Eye (tissue), 1 donor: ENCODE measurements around the gene TMBIM1.
"Not testable (repeated sequence)": the region's sequence is repeated elsewhere in the genome, so short reads cannot be mapped to it uniquely, and the experiment has no call there.

Source experiments
- DNase-seq: peaks from one replicate; pipeline ENCODE4 v3.0.0-alpha.2; 2015

TMBIM1 gene

DNA sequence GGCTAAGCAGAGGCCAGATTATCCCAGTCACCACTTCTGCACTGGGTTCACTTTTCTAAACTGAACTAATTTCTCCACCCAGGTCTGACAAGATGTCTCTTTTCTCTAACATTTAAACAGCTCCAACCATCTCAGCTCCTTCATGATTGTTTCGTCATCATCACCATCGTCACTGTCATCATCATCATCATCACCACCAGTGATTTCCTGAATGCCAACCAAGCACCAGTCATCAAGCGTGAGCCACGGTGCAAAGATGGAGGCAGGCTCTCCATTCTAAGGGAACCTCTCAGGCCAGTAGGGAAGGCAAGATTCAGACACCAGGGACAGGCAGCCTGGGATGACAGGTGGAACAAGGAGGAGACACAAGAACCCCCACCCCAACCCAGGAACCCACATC lies 25.5 kb upstream of the TMBIM1 start:
- no peak for DNase-seq

DNA sequence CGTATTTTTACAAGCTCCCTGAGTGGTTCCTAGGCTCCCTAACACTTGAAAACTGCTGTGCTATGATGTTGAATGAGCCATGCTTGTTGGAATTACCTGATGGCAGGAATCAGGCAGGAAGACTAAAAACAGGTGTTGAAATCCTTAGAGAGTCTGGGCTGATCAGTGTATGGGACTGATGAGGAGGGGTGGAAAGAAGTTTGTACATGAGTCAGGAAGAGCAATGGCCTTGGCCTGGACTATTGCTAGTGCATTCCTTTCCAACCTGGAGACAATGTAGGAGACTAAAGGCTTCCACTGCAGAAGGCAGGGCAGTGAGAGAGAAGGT lies 25.0 kb upstream of the TMBIM1 start:
- no peak for DNase-seq

DNA sequence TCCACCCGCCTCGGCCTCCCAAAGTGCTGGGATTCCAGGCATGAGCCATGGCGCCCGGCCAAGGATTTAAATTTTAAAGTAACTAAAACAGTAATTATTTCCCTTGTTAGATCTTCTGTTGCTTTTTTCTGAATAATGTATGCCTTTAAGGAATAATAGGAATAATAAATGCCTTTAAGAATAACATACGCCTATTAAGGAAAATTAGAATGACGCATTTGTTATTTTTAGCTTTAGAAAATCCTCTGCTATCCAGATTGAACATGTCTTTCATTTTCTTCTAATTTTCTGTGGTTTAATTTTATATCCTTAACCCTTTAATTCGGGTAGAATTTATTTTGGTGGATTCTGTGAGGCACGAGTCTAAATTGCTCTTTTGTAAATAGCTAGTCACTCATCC lies 23.1 kb upstream of the TMBIM1 start:
- no peak for DNase-seq

DNA sequence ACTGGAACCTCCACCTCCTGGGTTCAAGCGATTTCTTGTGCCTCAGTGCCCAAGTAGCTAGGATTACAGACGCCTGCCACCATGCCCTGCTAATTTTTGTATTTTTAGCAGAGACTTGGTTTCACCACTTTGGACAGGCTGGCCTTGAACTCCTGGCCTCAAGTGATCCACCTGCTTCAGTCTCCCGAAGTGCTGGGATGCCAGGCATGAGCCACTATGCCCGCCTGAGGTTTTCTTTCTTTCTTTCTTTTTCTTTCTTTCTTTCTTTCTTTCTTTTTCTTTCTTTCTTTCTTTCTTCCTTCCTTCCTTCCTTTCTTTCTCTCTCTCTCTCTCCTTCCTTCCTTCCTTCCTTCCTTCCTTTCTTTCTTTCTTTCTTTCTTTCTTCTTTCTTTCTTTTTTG lies 22.5 kb upstream of the TMBIM1 start:
- not testable (repeated sequence) for DNase-seq

DNA sequence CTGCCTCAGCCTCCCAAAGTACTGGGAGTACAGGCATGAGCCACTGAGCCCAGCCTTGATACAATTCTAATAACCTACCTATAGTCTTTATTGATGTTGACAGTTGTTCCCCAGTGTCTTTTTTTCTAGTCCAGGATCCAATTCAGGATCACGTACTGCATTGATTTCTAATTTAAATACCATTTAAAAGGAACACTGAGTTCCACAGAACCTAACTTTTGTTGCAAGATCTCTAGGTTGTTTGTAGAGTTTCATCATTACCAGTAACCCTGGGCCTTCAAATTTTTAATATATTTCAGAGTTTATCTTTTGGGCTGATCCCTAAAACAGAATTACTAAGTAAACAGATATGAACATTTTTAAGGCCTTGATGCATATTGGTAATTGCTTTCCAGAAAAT lies 21.1 kb upstream of the TMBIM1 start:
- no peak for DNase-seq

DNA sequence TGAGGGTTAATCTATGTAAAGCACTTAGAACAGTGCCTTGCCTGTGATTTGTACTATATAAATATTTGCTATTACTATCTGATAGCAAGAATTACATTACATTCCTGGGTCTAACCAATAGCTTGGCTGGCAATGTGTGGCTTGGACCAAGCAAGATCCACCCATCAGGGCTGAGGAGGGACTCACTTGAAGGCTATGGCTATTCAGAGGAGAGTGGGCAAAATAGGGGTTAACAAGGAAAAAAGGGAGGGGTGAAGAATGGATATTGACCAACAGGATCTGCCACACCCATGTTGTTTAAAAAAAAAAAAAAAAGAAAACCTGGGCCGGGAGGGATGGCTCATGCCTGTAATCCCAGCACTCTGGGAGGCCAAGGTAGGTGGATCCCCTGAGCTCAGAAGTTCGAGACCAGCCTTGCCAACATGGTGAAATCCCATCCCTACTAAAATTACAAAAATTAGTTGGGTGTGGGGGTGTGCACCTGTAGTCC lies 20.0 kb upstream of the TMBIM1 start:
- DNase-seq, result no peak

DNA sequence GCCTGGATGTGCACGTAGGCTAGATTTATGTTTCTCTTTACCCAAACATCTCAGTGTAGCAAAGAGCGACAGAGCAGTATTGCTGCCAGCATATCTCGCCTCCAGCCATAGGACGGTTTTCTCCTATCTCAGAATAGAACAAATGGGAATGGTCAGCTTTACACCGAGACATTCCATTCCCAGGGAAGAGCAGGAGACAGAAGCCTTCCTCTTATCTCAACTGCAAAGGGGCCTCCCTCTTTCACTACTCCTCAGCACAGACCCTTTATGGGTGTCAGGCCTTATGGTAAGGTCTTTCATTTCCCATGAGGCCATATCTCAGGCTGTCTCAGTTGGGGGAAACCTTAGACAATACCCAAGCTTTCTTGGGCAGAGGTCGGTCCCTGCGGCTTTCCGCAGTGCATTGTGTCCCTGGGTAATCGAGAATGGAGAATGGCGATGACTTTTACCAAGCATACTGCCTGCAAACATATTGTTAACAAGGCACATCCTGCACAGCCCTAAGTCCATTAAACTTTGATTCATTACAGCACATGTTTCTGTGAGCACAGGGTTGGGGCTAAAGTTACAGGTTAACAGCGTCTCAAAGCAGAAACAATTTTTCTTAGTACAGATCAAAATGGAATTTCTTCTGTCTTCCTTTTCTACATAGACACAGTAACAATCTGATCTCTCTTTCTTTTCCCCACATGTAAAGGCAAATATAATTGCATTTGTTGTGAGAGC lies 19.4 kb upstream of the TMBIM1 start:
- not testable (repeated sequence) for DNase-seq

DNA sequence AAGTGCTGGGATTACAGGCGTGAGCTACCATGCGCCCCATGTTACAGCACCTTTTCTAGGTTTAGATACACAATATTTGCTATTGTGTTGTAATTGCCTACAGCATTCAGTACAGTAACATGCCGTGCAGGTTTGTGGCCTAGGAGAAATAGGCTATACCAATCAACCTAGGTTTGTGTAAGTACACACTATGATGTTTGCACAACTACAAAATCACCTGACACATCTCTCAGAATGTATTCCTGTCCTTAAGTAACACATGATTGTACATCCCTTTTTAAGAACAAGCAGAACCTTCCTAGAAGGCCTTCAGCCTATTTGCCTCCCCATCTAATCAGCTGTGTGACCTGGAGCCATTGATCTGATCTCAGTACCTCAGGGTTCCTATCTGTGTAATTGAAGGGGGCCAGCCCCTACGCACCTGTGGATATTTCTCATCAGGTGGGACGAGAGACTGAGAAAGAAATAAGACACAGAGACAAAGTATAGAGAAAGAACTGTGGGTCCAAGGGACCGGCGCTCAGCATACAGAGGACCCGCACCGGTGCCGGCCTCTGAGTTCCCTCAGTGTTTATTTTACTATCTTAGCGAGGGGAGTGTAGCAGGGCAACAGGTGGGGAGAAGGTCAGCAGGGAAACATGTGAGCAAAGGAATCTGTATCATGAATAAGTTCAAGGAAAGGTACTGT lies 18.7 kb upstream of the TMBIM1 start:
- no peak for DNase-seq

DNA sequence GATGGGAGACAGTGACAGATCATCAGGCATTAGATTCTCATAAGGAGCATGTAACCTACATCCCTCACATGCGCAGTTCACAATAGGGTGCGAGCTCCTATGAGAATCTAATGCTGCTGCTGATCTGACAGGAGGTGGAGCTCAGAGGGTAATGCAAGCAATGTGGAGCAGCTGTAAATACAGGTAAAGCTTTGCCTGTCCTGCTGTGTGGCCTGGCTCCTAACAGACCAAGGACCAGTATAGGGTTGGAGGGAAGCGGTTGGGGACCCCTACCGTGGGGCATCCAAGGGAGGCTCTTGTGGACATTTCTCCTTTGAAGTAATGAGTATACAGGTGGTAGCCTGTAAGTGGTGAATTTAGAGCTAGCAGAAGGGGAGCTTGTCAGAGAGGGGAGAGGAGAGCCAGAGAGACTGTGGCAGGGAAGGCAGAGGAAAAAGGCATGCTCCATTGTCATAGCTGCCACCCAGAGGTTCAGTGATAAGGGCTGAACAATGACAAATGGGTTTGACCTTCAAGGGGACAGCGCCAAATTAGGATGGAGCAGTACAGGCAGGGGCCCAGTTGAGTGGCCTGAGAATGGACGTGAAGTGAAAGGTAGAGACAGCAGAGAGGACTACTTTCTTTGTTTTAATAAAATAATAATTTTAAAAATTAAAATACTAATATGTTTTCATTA lies 15.2 kb upstream of the TMBIM1 start:
- DNase-seq, result no peak

DNA sequence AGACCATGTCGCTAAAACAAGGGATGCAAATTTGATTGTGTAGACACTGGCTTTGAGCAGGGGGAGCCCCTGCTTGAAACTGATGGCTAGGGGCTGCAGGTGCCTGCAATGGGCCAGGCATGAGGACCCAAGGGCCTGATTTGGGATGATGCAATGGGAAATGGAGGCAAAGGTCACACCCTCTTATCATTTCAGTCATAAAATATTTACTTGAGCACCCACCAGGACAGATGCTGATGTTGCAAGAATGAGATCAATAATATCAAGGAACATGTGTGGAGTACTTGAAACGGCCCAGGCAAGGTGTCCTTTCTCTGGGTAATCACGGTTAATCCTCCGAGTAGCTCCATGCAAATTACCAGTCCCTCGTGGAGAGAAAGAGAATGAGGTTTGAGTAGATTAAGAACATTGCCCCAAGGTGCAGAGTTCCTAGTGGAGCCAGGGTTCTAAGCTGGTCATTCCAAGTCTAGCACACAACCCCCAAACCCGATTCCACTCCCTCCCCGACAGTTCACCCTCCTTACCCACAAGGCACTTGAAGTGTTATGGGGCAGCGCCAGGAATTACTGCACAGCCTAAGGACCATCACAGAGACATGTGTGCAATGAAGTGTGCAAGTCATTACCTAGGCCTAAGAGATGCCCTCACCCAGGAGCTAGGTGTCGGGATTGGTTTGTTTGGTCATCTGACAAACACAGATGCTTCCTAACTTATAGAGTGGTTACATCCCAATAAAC lies 14.0 kb upstream of the TMBIM1 start:
- no peak for DNase-seq

DNA sequence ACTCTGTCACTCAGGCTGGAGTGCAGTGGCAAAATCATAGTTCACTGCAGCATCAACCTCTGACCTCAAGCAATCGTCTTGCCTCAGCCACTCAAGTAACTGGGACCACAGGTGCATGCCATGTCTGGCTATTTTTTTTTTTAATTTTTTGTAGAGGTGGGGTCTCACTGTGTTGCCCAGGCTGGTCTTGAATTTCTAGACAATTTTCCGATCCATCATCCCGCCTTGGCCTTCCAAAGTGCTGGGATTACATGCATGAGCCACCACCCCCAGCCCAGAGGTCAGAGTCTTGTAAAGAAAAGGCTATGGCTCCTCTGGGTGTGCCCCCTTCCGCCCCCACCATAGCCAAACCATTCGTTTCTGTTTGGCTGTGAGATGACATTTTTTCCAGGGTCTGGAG lies 13.1 kb upstream of the TMBIM1 start:
- DNase-seq, result no peak

DNA sequence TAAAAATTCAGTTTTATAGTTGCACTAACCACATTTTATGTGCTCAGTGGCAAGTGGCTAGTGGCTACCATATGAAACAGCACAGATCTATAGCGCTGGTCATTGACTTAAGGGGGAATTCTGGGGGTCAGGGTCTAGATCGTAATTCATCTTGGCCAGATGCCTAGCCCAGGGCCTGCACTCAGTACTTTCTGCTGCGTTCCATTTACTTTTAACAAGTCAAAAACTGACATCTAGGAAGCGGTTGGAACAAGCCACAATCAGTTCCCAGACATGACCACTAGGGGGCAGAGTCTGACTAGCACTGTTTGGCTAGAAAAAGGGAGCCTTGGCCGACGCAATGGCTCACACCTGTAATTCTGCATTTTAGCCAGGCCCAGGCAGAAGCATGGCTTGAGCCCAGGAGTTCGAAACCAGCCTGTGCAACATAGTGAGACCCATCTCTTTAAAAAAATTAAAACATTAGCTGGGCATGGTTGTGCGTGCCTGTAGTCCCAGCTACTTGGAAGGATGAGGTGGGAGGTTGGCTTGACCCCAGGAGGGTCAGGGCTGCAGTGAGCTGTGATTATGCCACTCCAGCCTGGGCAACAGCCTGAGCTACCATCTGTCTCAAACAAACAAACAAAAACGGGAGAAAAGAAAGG lies 9.0 kb upstream of the TMBIM1 start:
- DNase-seq, result peak; percentile 96

DNA sequence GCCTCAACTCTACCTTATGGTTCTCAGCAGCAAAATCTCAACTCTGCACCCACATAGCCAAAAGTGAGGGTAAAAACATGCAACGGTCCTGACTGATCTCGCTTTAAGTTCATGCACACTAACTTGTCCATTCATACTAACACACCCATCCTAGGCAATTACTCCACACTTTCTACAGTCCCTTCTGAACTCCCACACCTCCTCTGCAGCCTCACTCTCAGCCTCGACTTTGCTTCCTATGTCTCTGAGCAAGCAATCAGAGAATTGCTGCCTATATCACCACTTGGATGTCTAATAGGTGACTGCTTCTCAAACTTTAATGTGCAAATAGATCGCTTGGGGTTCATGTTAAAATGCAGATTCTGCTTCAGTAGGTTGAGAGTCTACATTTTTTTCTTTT lies 7.8 kb upstream of the TMBIM1 start:
- no peak for DNase-seq

DNA sequence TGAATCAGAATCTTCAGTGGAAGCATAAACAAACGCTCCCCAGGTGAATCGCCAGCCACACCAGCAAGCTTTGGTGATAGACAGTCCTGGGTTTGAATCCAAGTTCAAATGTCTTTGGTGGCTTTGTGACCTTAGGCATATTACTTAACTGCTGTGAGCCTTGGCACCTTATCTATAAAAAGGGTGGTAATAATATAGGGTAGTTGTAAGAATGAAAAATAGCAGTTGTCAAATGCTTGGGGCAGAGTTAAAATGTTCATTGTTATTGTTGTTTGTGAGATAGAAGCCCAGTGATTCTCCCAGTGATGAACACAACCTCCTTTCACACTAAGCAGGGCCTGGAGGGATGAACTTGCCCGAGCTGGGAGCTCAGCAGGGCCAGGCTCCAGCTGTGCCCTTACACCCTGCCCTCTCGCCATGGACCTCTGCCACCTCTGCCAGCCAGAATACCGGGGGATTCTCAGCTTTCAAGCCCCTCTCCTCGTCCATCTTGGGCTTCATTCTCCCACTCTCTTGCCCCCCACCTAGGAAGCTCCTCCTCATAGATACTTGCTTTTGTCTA lies 6.1 kb upstream of the TMBIM1 start:
- no peak for DNase-seq

DNA sequence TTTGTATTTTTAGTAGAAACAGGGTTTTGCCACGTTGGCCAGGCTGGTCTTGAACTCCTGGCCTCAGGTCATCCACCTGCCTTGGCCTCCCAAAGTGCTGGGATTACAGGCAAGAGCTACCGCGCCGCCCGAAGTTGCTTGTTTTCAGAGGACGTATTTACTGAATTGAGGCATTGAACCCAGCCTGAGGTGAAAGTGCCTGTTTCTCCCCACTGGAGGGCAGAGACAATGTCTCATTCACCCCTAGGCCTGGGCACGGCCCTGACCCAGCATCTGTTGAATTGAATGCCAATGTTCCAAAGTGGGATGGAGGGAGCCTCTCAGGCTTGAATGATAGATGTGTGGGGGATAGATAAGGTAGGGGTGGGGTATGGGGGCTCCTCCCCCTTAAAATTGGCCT lies 4.5 kb upstream of the TMBIM1 start:
- no peak for DNase-seq

DNA sequence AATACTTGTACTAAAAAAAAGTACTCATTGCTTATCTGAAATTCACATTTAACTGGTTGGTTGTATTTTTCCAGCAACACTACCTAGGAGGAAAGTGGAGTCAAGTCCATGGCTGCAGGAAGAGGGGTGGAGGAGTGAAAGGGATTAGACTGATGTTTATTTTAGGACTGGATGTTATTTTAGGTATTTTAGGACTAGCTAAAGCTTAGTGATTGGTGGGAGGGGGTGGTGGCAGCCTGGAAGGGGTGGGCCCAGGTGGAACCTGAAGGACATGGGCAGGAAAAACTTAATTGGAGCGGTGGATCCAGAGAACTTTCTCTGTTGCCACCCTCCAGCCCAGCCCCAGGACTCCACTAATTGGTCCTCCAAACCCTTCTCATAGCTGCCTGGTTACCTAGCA lies 3.9 kb upstream of the TMBIM1 start:
- DNase-seq, result no peak

DNA sequence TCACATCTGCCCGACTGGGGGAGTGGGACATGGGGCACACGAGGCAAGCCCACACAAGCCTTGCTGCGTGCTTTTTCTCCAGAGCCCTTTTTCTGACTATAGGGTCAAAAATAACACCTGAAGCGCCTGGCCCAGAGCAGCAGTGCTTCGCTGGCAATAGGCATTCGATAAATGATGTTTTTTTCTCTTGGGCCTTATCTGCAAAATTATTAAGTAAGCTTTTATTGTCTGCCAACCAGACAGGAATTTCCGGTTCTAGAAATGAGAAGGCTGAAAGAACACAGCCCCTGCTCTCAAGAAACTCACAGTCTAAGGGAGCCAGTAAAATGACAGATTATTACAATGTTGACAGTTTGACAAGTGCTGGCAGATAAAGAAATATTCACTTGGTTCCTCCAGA lies 2.7 kb upstream of the TMBIM1 start:
- DNase-seq, result no peak

DNA sequence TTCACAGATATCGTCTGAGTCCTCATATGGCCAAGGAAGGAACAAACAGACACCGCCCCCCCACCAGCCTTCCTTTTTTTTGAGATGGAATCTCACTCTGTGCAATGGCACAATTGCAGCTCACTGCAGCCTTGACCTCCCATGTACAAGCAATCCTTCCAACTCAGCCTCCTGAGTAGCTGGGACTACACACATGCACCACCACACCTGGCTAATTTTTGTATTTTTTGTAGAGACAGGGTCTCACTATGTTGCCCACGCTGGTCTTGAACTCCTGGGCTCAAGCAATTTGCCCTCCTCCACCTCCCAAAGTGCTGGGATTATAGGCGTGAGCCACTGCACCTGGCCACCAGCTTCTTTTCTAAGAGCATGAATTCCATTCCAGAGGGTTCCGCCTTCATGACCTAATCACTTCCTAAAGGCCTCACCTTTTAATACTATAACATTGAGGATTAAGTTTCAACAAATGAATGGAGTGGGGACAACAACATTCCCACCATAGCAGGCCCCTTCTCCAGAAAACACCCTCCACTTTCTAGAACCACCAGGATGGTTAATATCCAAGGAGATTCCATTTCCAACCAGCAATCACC lies 2.2 kb upstream of the TMBIM1 start:
- no peak for DNase-seq

DNA sequence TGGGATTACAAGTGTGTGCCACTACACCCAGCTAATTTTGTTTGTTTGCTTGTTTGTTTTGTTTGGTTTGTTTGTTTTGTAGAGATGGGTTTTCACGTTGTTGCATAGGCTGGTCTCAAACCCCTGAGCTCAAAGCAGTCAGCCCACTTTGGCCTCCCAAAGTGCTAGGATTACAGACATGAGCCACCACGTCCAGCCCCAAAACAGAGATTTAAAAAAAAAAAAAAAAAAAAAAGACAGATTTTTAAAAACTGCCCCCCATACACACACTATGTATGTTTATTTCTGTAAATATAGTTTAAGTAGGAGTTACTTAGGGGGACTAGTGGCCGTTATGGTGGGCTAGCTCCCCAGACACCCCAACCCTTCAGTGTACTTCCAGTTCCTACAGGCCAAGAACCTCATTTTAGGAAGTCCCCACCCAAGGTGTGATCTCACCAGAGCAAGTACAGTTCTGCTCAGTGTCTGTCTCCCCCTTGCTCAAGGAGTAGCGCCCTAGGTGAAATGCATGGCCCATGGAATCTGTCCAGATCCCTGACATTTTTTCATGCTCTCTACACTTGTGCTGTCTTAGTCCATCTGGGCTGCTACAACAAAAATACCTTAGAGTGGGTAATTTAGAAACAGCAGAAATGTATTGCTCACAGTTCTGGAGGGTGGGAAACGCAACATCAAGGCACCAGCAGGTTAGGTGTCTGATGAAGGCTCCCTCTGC lies 1.6 kb upstream of the TMBIM1 start:
- DNase-seq, result no peak

DNA sequence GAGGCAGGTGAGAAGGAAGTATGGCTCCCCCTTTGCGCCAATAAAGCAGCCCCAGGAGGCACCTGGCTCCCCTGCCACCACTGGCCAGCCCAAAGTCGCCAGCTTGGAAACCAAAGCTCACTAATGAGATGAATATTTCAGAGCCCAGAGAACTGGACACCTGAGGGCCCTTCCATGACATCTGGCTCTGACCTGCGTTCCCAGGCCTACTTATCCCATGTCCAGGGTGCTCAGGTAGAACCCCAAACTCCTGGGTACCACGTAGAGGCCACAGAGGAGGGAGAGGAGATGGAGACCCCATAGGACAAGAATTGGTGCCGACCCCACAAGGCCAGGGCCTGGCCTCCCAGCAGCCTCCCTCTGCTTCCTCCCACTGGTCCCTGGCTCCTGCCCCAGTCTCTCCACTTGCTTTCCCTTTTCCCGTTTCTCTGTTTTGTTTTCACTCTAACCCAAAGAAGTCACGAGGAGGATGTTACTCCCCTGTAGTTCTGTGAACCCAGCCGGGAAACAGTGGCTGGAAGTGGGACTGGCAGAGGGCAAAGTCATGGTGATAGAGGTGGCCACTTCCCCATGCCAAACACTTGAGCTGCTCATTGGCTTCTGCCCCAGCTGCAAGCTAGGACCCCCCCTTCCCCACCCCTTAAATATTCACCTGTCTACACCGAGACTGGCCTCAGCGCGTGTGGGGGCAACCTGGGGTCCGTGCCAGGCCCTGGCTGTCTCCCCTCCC lies 820 bp downstream of the TMBIM1 start:
- DNase-seq, result no peak
